ENCODE data around the gene EYA2. TPM values are rescaled to one million over a fixed set of nuclear protein-coding genes. Genes with fewer than 3 reads are reported as not detected.

Gene EYA2
- total RNA-seq, 1 donor from 2014 or later, result 1.6 TPM

- ATAC-seq, result no peak
- DNase-seq (ENCODE audit: low spot score), result no peak
These were observed 80.2 kb downstream of the EYA2 start for GRCh38 chr20:46974669-46975434.

GRCh38 chr20:46975976-46976375, 81.3 kb downstream of the EYA2 start:
- ATAC-seq, result no peak
- DNase-seq (ENCODE audit: low spot score), result no peak

GRCh38 chr20:46977204-46977603, 82.6 kb downstream of the EYA2 start:
- ATAC-seq (no peak), DNase-seq (ENCODE audit: low spot score) (no peak)

GRCh38 chr20:46977909-46978588, 83.4 kb downstream of the EYA2 start:
- no peak for ATAC-seq

GRCh38 chr20:46978951-46979491, 84.4 kb downstream of the EYA2 start:
- DNase-seq (ENCODE audit: low spot score) (no peak), ATAC-seq (no peak)

More at GRCh38 chr20:46977909-46978588, 83.4 kb downstream of the EYA2 start:
- no peak for DNase-seq (ENCODE audit: low spot score)

GRCh38 chr20:46979603-46980241, 85.1 kb downstream of the EYA2 start:
- DNase-seq (ENCODE audit: low spot score) (no peak), ATAC-seq (no peak)

GRCh38 chr20:46981184-46981583, 86.5 kb downstream of the EYA2 start:
- DNase-seq (ENCODE audit: low spot score), result no peak
- no peak for ATAC-seq

GRCh38 chr20:46983466-46983865, 88.8 kb downstream of the EYA2 start:
- ATAC-seq (no peak), DNase-seq (ENCODE audit: low spot score) (no peak)

GRCh38 chr20:46984405-46984804, 89.8 kb downstream of the EYA2 start:
- ATAC-seq, result no peak
- DNase-seq (ENCODE audit: low spot score), result no peak

GRCh38 chr20:46985250-46985649, 90.6 kb downstream of the EYA2 start:
- no peak for ATAC-seq
- DNase-seq (ENCODE audit: low spot score), result no peak

GRCh38 chr20:46985671-46986070, 91.0 kb downstream of the EYA2 start:
- ATAC-seq (no peak), DNase-seq (ENCODE audit: low spot score) (no peak)

GRCh38 chr20:46987001-46987400, 92.4 kb downstream of the EYA2 start:
- no peak for ATAC-seq
- no peak for DNase-seq (ENCODE audit: low spot score)

- DNase-seq (ENCODE audit: low spot score) (no peak), ATAC-seq (no peak)
These were observed 95.5 kb downstream of the EYA2 start for GRCh38 chr20:46990017-46990595.

GRCh38 chr20:46990596-46991104, 96.0 kb downstream of the EYA2 start:
- ATAC-seq (no peak), DNase-seq (ENCODE audit: low spot score) (no peak)

GRCh38 chr20:46991168-46991567, 96.5 kb downstream of the EYA2 start:
- no peak for ATAC-seq
- no peak for DNase-seq (ENCODE audit: low spot score)

- no peak for ATAC-seq
These were observed 97.4 kb downstream of the EYA2 start for GRCh38 chr20:46991880-46992639.

GRCh38 chr20:46992640-46993035, 98.0 kb downstream of the EYA2 start:
- no peak for DNase-seq (ENCODE audit: low spot score)
- no peak for ATAC-seq

More at GRCh38 chr20:46991880-46992639, 97.4 kb downstream of the EYA2 start:
- DNase-seq (ENCODE audit: low spot score), result no peak

GRCh38 chr20:46993465-46994095, 98.9 kb downstream of the EYA2 start:
- DNase-seq (ENCODE audit: low spot score) (no peak), ATAC-seq (no peak)

GRCh38 chr20:46994341-46994740, 99.7 kb downstream of the EYA2 start:
- DNase-seq (ENCODE audit: low spot score), result no peak

More at GRCh38 chr20:46994341-46994740, 99.7 kb downstream of the EYA2 start:
- ATAC-seq, result no peak
